Left lobe of liver (tissue), 2 donors: ENCODE measurements around the gene POU2AF3. TPM values are rescaled to one million over a fixed set of nuclear protein-coding genes. Genes with fewer than 3 reads are reported as not detected.
"Not testable (repeated sequence)": the region's sequence is repeated elsewhere in the genome, so short reads cannot be mapped to it uniquely, and the experiment has no call there.

Source experiments
- ATAC-seq: fragments of 200-7000 bp; cut with Tn5 transposase; one replicate; pipeline ENCODE4 v1.9.1; 2020; ENCODE audit warnings: mild to moderate bottlenecking, moderate library complexity
- DNase-seq: peaks from one replicate; pipeline ENCODE4 v3.0.0-alpha.2; 2020; ENCODE audit warnings: low spot score
- total RNA-seq: library from RNA; stranded (reverse); gene quantifications from one replicate; pipeline ENCODE4 v1.2.1, GENCODE V29; 2021
- donor health status: DM: no; HTN: no; CAD: no; lungs with moderate emphysema.
- donor health status: DM: no; HTN: yes; CAD: no.

Gene POU2AF3
- total RNA-seq, 1 donor from 2014 or later, result 0.58 TPM

DNA sequence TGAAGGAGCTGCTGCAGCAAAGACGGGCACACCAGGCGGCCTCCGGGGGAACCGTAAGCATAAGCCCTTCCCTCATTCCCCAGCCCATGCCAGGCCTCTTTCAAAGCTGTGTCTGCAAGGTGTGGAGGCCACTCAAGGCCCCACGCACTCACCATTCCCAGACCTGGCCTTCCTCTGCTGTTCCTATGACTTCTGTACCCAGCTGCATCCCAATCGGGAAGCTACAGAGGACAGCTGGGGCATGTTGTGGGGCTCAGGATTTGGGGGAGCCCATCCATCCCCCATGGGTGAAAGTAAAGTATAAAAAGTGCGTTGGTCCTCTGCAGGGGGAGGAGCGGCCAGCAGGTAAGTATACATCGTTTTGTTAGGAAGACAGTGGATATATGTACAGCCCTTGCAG is 2.2 kb downstream of the POU2AF3 start:
- no peak for ATAC-seq
- no peak for DNase-seq

DNA sequence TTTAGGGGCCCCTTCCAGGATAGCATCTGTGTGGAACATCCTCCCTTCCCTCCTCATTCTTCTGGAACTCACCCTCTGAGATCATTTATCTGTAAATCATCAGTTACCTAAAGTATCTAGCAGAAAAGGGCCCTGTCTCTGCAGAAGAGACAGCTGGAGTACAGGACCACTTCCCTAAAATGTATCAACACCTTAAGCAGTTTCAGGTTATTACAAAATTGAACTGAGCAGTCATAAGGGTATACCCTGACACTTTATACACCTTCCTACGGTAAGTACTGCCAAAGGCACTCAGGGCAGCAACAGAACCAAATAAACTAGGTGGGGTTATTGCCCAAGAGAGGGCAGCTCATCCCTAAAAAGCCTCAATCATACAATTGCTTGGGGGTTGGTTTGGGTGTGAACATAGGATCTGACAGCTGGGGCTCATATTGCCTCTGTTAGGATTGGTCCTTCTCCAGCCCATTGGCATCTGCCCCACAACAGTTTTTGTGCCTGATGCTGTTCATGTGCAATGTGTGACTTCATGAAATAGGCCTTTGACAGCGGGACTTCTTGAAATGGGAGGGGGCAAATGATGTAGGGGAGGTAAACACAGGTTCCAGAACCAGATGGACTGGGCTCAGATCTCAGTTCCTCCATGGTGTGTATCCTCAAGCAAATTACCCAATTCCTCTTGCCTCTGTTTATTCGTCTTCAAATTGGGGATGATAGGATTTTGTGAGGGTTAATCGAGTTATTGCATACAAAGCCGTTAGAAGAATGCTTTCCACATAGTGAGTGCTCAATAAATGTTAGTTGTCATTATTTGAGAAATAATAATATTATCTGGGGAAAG is 2.9 kb downstream of the POU2AF3 start:
- peak; percentile 27 for ATAC-seq
- DNase-seq, result peak; percentile 80

DNA sequence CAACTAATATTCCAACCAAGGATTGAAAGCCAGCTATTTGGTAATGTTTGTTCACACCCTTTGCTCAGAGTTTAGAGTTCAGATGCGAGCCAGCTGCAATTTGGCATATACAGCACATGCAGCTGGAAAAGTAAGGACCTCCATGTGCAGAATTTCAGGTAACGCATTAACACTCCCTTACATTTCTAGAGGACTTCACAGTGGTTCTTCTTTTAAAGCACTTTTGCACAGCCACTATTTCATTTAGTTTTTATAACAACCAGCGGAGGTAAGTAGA is 3.4 kb downstream of the POU2AF3 start:
- peak; percentile 30 for ATAC-seq
- peak; percentile 62 for DNase-seq

DNA sequence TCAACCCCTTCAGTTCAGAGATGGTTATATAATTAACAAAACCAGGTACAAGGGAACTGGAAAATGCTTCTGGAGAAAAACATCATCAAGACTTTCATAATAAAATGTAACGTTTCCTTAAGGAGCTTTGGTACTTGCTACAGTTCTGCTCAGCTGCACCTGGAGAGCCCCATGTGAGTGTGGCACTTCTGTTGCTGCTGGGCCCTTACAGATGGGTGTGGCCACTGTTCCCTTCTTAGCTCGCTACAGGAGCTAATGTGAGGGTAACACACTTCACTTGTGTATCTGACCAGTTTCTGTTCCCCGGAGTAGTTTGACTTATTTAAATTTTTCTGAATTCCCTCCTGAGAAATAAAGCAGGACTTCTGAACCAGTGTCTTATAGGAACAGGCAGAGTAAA is 4.0 kb downstream of the POU2AF3 start:
- ATAC-seq, result no peak
- no peak for DNase-seq

DNA sequence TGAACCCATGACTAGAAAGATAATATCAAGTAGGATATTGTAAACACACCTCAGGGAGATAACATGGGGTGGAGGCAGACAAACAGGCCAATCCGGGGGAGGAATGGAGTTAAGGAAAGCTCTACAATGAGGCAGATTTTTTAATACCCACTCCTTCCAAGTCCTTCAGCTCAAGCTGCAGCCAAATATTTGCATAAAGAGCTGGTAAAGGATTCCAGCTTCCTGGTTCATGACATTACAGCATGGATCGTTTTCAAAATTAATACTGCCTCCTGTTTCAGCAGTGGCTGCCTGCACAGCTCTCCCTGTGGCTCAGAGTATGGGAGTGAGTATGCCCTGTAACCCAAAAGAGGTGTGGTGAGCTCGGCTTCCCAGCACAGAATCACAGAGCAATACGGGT is 5.1 kb downstream of the POU2AF3 start:
- DNase-seq, result peak; percentile 58
- ATAC-seq, result peak; percentile 46

DNA sequence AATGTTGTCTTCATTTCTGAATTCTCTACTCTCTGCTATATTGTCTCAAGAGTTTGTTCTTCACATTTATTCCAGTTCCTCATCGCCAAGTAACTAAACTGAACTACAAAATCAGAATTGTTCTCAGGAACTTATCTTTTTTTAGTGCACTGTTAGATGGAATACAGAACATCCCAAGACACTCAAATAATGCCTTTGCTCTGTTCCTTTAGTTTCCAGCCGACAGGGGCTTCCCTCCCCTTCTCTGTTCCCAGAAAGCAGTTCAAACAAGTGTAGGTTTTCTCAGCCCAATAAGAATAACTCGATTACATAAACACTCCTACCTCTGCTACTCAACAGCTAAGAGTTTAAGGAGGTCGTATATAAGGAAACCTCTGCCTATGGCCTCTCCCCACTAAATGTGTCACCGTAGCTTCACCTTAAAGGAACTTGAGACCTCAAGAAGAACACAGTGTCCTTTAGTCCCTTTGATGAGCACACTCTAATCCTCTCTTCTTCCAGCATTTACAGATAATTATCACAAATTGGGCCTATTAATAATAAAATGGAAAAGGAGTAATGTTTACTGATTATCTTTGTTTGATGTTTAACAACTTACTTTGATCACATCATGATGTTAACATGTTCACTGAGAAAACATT is 6.9 kb downstream of the POU2AF3 start:
- ATAC-seq, result no peak
- no peak for DNase-seq

- DNase-seq (no peak), ATAC-seq (no peak)
These were observed 7.5 kb downstream of the POU2AF3 start for GRCh38 chr11:111305876-111306275.

DNA sequence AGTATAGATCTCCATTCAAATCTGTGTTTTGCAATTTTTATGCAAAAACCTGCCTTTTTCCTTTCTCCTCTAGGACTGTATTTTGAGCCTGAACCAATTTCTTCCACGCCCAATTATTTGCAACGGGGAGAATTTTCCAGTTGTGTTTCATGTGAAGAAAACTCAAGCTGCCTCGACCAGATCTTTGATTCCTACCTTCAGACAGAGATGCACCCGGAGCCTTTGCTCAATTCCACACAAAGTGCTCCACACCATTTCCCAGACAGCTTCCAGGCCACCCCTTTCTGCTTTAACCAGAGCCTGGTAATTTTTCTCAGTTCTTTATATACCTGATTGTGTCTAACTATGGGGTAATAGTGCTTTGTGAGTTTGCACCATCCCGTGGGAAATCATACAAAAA is 8.0 kb downstream of the POU2AF3 start:
- DNase-seq (no peak), ATAC-seq (no peak)

DNA sequence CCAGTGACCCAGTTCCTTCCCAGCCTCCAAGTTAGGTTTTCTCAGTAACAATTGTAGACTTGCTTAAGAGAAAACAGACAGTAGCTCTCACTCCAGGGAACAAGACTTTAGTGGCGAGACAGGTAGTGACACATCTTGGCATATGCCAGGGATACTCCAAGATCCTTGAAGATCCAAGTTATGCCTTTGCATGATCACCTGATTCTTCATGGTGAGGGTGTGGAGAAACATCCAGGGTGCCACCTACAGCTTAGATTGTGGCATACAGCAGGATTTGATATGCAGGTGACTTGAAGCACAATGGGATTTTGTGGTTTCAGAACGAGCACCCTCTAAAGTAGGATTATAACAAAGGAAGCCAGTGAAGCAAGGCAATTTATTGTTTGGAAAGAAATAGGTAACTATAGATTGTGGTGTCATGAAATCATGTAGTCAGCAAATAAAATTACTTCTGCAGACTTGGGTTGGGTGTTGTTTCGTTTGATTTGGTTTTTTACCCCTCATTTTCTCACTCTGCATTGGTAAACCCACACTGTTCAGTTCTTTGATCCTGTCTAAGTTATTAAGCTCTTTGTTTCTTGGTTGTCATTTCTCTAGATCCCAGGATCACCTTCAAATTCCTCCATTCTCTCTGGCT is 9.2 kb downstream of the POU2AF3 start:
- DNase-seq (no peak), ATAC-seq (no peak)

DNA sequence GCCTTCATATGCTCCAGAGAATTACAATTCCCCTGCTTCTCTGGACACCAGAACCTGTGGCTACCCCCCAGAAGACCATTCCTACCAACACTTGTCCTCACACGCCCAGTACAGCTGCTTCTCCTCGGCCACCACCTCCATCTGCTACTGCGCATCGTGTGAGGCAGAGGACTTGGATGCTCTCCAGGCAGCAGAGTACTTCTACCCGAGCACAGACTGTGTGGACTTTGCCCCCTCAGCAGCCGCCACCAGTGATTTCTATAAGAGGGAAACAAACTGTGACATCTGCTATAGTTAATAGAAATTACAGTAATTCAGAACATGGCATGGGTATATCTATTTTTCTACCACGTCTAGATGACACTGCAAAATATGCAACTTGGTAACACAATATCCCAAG is 9.8 kb downstream of the POU2AF3 start:
- DNase-seq, result peak; percentile 84
- ATAC-seq, result peak; percentile 91

- ATAC-seq (no peak), DNase-seq (no peak)
These were observed 11.0 kb downstream of the POU2AF3 start for GRCh38 chr11:111309215-111309915.

DNA sequence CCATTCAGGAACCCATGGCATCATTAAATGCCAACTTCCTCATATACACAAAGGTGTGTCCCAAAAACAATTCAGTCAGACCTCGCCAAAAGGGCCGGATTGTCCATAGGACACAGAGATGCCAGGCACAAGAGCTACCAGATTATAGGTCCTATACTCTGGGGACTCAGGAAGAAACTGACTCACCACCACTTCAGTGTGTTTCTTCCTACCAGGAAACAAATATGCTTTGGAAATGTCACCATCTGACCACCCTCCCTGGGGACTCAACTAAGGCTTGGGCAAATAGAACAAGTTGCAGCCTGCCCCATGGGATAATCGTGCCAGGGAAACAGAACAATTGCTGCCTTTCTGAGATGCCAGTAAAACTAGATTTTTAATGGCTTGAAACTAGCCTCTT is 11.7 kb downstream of the POU2AF3 start:
- no peak for DNase-seq
- no peak for ATAC-seq

DNA sequence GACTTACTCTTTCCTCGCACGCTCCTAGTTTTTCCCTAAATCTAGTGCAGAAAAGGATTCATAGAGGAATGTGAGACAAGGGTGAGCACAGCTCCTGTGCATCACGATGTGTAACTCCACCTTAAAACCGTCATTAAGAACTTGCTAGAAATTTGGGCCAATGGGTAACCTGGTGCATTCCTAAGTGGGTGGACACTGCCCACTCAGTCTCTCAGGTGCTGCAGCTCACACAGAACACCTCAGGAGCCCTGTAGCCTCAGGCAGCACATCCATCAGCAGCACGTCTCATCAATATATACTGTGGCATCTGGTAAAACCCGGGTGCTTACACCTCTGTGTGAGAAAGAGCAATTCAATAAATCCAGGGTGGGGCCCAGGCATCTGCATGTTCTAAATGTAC is 12.4 kb downstream of the POU2AF3 start:
- no peak for ATAC-seq
- no peak for DNase-seq

- ATAC-seq (no peak), DNase-seq (no peak)
These were observed 13.7 kb downstream of the POU2AF3 start for GRCh38 chr11:111312076-111312475.

DNA sequence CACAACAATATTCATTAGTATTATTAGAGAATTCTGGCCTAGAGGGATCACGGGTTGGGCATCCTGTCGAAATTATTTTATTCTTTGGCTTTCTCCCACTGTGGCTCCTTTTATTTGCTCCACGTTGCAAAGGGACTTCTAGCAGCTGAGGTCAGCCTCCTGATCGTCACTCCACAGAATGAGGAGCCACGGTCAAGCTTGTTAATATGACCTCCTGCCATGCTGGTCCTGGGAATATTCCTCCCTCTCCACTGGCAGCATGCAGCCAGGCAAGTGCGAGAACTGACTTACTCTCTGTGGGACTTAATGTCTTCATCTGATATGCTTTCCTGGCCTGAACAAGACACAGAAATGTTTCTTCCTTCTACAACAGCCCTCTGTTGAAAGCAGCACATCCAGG is 20.9 kb downstream of the POU2AF3 start:
- DNase-seq (no peak), ATAC-seq (no peak)

- ATAC-seq, DNase-seq: not testable (repeated sequence)
These were observed 21.9 kb downstream of the POU2AF3 start for GRCh38 chr11:111320199-111320598.

- peak; percentile 98 for ATAC-seq
- peak; percentile 83 for DNase-seq
These were observed 22.6 kb downstream of the POU2AF3 start for GRCh38 chr11:111320728-111321568.

- no peak for ATAC-seq
- DNase-seq, result no peak
These were observed 24.2 kb downstream of the POU2AF3 start for GRCh38 chr11:111322534-111322933.

DNA sequence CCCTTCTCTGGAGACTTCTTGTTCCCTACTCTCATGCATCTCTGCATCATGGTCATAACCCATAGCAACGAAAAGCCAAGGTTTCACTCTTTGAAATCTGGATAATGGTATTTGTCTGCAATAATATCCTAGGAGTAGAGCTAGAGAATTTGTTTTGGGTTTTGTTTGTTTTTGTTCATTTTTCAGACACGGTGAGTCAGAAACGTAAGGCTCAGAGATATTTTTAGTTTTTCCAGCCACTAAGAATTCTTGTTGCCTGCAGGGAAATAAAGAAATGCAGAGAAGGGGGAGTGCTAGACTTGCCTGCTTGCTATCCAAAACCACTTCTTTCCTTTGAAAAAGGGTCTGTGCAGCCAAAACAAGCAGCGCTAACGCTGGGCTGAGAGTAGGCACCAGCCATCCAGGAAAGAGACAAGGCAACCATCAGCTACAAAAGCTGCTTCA is 26.0 kb downstream of the POU2AF3 start:
- ATAC-seq, result no peak

GRCh38 chr11:111325259-111325658 is 26.9 kb downstream of the POU2AF3 start:
- DNase-seq (no peak), ATAC-seq (no peak)

More for the DNA sequence above, 26.0 kb downstream of the POU2AF3 start:
- no peak for DNase-seq

DNA sequence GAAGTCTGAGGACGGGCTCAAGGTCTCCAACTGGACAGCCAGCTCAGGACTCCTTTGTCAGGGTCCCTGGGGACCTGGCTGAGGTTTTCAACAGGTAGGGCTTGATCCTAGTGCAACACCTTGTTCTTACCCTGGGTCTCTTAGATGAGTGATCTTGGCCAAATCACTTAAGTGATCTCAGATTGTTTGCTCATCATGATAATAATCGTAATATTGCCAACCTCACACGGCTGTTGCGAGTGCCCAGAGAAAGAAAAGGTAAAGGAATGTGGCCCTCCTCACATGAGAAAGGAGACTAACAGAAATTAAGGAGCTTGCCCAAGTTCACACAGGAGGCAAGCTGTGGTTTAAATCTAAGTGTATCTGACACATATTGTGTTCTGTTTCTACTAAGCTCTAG is 28.5 kb downstream of the POU2AF3 start:
- ATAC-seq, result no peak

More for the DNA sequence above, 28.5 kb downstream of the POU2AF3 start:
- DNase-seq, result no peak
